Astrocyte of the spinal cord (primary cell): ENCODE measurements around the gene RND1.
"Not testable (repeated sequence)": the region's sequence is repeated elsewhere in the genome, so short reads cannot be mapped to it uniquely, and the experiment has no call there.

Experiments
- DNase-seq: peaks from one replicate; pipeline ENCODE4 v3.0.0; 2011; ENCODE audit warnings: low read depth, low spot score
- H3K4me3 ChIP-seq: 2 replicates; pipeline ENCODE4 v1.5.1; 2011; ENCODE audit warnings: low read depth, mild to moderate bottlenecking, low read length, moderate library complexity
- CTCF ChIP-seq: IDR thresholded peaks from 2 replicates; pipeline ENCODE4 v1.5.1; 2012; ENCODE audit warnings: low read depth, mild to moderate bottlenecking, low read length, inconsistent platforms
- in situ Hi-C: cut with HindIII; loops from 2 replicates; pipeline ENCODE4 v1.10.0; 2017; ENCODE audit warnings: low sequenced_read_pairs

Gene RND1

GRCh38 chr12:48865281-48866051 lies at the start of gene RND1:
TSS of gene RND1 (minus strand) at chr12:48865870. CDS start at chr12:48865767, 103 bp downstream.
- DNase-seq, result peak; percentile 90
- in situ Hi-C loops, result no loop called here
- H3K4me3 ChIP-seq, result peak within 1 kb of the TSS; percentile 51
- TF ChIP-seq CTCF, result peak; percentile 13

DNA sequence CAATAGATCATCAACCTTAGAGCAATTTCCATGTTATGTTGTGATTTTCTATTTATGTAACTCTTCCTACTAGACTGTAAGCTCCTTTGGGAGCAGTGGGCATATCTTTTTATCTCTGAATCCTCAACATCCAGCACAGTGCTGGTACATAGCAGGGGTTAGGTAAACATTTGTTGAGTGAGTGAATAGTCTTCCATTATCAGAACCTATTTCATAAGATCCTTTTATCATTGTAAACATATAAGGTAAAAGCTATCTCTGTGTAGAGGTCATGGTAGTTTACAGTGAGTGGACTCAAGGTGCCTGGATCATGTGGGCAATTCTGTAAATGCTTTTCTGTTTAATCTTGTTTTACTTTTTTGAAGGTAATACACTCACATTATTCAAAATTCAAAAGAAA lies 44.5 kb upstream of the RND1 start:
- no peak for TF ChIP-seq CTCF
- in situ Hi-C loops, result no loop called here
- no peak for DNase-seq
- no peak overlapping the region for H3K4me3 ChIP-seq

GRCh38 chr12:48909698-48910097 lies 44.0 kb upstream of the RND1 start:
- H3K4me3 ChIP-seq, in situ Hi-C loops, DNase-seq: not testable (repeated sequence)

- no peak overlapping the region for H3K4me3 ChIP-seq
- in situ Hi-C loops, result no loop called here
- no peak for TF ChIP-seq CTCF
- no peak for DNase-seq
These were observed 41.6 kb upstream of the RND1 start for GRCh38 chr12:48907245-48907644.

GRCh38 chr12:48903982-48904411 lies 38.3 kb upstream of the RND1 start:
- TF ChIP-seq CTCF, result peak; percentile 81
- peak overlapping the region; percentile 47 for H3K4me3 ChIP-seq
- DNase-seq, result peak; percentile 85
- in situ Hi-C loops, result no loop called here

DNA sequence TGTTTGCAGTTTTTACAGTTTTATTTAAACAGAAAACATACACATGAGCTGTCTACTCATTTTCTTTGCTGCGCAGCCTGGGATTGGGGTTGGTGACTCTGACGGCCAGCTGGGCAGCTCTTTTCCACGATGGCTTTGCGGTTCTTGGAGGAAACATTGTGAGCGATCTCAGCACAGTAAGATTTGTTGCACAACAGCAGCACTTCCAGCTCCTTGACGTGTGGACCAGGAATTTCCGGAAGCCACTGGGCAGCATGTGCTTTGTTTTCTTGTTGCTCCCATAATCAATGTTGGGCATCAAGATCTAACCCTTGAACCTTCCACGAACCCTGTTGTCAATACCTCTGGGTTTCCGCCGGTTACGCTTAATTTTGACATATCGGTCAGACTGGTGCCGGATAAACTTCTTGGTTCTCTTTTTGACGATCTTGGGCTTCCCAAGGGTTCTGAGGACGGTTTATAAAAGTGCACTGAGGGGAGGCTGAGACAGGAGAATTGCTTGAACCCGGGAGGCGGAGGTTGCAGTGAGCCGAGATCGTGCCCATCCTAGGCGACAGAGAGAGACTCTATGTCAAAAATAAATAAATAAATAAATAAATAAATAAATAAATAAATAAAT lies 37.8 kb upstream of the RND1 start:
- TF ChIP-seq CTCF, result no peak
- in situ Hi-C loops, result no loop called here
- DNase-seq, result no peak
- H3K4me3 ChIP-seq, result no peak overlapping the region

- DNase-seq, result no peak
- TF ChIP-seq CTCF, result no peak
- in situ Hi-C loops, result no loop called here
- no peak overlapping the region for H3K4me3 ChIP-seq
These were observed 35.6 kb upstream of the RND1 start for GRCh38 chr12:48901278-48901677.
